Measurements from ENCODE around the gene NEBL. TPM values are rescaled to one million over a fixed set of nuclear protein-coding genes. Genes with fewer than 3 reads are reported as not detected.

NEBL gene
- total RNA-seq (2022; extraction: Qiagen RNA extraction; ENCODE audit: low read depth) = 3.9 to 8.9 TPM (median 7.8 TPM) in 5 replicates

GRCh38 chr10:20897146-20897825 is at the start of gene NEBL:
TSS of gene NEBL (minus strand) at chr10:20897311. CDS start at chr10:20897205, 106 bp downstream.

